GM18508 (cell line): ENCODE data around the gene LGI2.

Experiments used
- ATAC-seq: cut with Tn5 transposase; IDR thresholded peaks from one replicate; pipeline ENCODE4 v1.9.1; 2021; ENCODE audit warnings: moderate number of reproducible peaks; ENCODE audit not compliant: insufficient read depth, unreplicated experiment

LGI2 gene

DNA sequence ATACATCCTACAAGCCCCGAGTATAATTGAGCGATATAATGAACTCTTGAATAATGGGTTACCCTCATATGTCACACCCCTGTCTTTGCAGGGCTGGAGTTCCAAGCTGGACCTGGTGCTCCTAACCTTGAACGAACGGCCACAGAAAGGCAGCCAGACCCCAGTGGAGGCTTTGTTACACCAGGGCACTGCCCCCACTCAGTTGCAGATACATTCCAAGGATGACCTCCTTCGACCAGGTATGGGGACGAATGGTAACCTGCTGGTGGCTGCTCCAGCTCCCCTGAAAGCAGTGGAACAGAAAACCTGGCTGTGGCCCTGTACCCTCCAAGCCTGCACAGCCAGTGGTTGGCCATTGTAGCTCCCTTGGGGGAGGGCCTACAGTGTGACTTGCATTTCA, 61.3 kb downstream of the LGI2 start:
- ATAC-seq: no peak

DNA sequence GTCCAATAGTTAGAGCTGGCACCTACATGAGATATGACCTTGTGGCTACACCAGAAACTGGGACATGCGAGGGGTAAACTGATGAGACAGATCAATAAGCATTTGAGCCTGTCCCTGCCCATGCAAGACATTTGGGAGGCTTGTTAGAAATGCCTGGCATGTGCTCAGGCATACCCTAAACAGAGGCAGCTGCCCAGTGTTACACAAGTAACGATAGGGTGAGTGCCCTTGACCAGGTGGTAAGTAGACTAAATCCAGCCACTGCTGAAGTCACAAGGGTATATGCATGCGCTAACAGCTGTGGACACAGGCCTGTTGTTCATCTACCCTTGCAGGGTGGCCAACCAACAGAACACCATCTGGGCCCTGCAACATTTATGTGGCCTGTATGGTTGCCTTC, 61.8 kb downstream of the LGI2 start:
- no peak for ATAC-seq

DNA sequence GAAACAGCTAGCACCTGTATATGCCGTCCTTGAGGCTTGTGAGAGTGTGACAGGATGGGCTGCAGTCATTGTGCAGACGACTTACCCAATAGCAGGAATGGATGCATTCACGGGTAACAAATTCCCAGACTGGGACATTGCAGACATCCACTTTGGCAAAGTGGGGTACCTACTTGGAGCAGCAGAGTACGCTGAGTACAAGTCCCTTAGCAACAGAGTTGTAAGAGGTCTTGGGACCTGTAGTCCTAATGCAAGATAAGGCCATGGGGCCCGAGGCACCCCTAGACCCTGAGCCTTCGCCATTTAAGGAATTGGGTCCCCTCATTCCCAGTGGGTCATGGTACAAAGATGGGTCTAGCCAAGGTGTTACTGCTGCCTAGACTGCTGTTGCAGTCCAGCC, 62.5 kb downstream of the LGI2 start:
- ATAC-seq: no peak

DNA sequence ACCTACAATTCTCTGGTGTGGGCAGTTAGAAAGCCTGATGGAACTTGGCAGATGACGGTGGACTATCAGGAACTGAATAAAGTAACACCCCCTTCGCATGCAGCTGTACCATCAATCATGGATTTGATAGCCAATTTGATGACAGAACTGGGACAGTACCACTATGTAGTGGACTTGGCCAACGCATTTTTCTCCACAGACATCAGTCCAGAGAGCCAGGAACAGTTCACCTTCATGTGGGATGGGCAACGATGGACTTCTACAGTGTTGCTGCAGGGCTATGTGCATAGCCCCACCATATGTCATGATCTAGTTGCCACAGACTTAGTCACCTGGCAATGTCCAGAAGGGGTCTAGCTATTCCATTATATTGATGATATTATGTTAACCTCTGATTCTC, 63.4 kb downstream of the LGI2 start:
- ATAC-seq: no peak

DNA sequence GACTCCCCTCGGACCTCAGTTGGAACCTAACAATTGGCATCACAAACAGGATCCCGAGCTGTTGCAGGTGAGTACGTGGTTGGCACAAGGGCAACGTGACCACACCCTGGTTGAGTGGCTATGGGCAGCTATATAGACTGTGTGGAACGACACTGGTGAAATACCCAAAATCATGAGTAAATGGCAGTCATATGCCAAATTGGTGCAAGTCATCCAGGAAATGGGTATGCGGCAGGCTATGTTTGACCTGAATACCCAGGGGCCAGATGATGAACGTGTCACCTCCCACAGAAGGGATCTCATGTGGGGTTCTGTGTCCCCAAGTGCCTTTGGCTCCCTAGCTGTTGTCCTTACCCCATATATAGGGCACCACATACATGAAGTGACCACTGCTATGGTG, 64.7 kb downstream of the LGI2 start:
- no peak for ATAC-seq

DNA sequence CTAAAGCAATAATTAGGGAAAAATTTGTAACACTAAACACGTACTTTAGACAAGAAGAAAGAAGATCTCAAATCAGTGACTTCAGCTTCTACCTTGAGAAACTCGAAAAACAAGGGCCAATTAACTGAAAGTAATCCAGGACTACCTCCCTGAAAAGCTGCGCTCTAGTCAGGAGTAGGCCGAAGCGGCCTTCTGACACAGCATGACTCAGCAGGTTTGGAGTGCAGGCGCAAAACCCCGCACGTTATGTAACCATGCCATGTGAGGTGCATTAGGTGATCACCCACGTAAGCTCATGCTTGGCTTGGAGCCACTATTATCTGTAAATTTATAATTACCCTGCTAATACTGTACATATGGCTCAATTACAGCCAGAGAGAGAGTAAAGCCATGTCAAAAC, 65.1 kb downstream of the LGI2 start:
- no peak for ATAC-seq

DNA sequence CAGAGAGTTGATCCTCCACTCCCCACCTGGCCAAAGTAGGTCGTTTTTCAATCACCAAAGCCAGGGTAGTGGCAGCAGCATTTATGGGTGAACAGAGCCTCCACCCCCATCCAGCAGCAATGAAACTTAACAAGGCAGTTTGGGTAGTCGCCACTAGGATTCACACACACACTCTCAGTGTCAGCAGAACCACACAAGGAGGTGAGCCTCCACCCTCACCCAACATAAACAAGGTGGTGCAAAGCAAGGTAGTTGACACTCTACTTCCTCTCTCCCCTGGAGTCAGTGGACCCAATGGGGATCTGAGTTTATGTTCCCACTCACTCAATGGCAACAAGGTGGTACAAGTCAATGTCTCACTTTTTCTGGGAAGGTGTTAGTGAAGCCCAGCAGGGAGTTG, 67.5 kb downstream of the LGI2 start:
- ATAC-seq: no peak

DNA sequence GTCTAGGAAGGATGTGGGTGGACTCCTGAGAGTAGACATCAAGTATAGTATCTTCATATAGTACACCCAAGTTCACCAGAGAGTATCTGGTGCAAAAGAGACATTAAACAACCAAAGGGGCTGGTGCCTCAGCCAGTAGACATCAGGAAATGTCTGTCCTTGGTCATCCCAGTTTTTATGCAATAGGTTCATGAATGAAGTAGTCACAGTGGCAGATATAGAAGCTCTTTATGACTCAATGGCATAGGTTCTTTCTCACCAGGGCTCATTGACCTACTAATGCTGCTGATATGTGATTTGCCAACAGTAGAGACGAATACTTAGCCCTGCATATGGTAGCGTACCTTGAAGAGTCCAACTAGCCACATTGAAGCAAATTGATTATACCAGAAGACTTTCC, 72.9 kb downstream of the LGI2 start:
- no peak for ATAC-seq

DNA sequence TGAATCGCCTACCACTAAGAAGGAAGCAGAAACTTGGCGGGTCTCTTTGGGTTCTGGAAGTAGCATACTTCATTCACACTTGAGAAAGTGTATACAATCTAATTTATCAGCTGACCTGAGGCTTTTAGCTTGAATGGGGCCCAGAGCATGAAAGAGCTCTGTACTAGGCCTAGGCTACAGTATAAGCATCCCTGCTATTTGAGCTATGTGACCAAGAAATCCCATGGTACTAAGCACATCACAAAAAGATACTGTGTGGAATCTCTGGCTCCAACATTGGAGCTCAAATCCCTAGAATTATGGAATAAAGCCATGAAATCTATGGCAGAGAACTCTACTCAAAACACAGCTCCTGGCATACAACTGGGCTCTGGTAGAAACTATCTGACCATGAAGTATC, 74.0 kb downstream of the LGI2 start:
- ATAC-seq: no peak

DNA sequence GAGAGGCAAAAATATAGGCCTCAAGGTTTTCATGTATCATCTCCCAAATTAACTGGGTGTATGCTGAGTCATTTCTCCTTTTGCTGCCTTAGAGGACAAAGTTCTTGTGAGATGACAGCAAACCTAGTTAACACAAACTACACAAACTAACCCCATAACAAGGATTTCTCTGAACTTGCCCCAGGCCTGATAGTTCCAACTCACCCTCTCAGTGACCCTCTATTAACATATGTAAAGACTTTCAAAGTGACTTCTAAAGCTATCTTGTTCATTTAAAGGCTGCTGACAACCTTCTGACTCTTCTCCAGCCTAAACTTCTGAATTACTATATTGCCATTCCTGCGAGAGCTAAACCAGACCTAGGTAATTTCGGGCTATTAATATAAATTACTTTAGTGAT, 74.7 kb downstream of the LGI2 start:
- ATAC-seq: no peak

DNA sequence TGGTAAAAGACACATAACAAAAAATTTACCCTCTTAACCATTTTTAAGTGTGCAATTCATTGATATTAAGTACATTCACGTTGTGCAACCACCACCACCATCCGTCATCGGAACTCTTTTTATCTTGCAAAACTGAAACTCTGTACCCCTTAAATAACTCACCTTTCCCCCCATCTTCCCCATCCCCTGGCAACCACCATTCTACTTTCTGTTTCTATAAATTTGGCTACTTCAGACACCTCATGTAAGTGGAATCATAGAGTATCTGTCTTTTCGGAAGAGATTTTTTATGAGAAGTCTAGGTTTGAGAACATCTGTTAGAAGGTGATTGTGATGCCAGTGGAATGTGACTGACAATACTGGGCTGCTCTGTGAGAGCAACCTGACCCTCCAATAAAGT, 78.1 kb downstream of the LGI2 start:
- no peak for ATAC-seq

DNA sequence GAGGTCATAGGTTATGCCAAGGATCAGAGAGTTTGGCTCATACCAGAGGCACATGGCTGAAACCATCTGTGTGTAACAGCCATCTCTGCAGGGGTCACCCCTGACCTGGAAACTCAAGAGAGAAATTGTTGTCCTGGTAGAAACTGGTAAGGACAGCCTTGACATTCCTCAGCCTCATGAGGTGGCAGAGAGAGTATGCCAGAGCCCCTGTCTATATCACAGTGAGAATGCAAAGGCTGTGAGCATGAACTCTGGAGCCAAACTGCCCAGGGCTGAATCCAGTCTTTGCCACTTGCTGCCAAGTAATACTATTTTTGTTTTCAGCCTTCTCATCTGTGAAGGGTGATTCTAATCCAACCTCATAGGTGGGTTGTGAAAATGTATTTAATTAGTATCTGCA, 80.8 kb downstream of the LGI2 start:
- no peak for ATAC-seq
